ENCODE measurements around the gene TMIGD2.

DNA sequence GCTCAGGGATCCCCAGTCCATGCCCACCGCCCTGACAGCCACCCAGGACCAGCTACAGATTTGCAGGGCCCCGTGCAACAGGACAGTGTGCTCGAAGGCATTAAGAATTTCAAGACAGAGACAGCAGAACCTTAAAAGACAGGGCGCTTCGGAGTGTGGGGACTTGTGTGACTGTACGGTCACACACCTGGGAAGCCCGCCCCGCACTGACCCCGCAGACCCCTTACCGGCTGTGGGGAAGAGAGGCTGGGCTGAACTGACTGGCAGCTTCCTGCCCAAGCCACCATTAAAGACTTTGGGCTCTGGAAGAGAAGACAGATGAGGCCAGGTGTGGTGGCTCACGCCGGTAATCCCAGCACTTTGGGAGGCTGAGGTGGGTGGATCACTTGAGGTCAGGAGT lies 22.0 kb upstream of the TMIGD2 start:
- TF ChIP-seq, protein P1, sequence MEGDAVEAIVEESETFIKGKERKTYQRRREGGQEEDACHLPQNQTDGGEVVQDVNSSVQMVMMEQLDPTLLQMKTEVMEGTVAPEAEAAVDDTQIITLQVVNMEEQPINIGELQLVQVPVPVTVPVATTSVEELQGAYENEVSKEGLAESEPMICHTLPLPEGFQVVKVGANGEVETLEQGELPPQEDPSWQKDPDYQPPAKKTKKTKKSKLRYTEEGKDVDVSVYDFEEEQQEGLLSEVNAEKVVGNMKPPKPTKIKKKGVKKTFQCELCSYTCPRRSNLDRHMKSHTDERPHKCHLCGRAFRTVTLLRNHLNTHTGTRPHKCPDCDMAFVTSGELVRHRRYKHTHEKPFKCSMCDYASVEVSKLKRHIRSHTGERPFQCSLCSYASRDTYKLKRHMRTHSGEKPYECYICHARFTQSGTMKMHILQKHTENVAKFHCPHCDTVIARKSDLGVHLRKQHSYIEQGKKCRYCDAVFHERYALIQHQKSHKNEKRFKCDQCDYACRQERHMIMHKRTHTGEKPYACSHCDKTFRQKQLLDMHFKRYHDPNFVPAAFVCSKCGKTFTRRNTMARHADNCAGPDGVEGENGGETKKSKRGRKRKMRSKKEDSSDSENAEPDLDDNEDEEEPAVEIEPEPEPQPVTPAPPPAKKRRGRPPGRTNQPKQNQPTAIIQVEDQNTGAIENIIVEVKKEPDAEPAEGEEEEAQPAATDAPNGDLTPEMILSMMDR (IDR thresholded peaks at IDR 0.05) = no peak
- TF ChIP-seq, protein P2, sequence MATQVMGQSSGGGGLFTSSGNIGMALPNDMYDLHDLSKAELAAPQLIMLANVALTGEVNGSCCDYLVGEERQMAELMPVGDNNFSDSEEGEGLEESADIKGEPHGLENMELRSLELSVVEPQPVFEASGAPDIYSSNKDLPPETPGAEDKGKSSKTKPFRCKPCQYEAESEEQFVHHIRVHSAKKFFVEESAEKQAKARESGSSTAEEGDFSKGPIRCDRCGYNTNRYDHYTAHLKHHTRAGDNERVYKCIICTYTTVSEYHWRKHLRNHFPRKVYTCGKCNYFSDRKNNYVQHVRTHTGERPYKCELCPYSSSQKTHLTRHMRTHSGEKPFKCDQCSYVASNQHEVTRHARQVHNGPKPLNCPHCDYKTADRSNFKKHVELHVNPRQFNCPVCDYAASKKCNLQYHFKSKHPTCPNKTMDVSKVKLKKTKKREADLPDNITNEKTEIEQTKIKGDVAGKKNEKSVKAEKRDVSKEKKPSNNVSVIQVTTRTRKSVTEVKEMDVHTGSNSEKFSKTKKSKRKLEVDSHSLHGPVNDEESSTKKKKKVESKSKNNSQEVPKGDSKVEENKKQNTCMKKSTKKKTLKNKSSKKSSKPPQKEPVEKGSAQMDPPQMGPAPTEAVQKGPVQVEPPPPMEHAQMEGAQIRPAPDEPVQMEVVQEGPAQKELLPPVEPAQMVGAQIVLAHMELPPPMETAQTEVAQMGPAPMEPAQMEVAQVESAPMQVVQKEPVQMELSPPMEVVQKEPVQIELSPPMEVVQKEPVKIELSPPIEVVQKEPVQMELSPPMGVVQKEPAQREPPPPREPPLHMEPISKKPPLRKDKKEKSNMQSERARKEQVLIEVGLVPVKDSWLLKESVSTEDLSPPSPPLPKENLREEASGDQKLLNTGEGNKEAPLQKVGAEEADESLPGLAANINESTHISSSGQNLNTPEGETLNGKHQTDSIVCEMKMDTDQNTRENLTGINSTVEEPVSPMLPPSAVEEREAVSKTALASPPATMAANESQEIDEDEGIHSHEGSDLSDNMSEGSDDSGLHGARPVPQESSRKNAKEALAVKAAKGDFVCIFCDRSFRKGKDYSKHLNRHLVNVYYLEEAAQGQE (IDR thresholded peaks at IDR 0.05; ENCODE audit: insufficient read depth in 1 of 2, low read depth in 2 of 2, low read length in 1 of 2) = no peak
- TF ChIP-seq SIN3A (IDR thresholded peaks at IDR 0.05; ENCODE audit: borderline replicate concordance, insufficient read depth, low read depth, low read length) = no peak
